Measurements from ENCODE around the gene CROCC2. TPM values are rescaled to one million over a fixed set of nuclear protein-coding genes. Genes with fewer than 3 reads are reported as not detected.

Gene CROCC2
- total and polyA plus RNA-seq, 2 donors (not counting 1 experiment from before 2014, with no cell fraction given), result not detected

DNA sequence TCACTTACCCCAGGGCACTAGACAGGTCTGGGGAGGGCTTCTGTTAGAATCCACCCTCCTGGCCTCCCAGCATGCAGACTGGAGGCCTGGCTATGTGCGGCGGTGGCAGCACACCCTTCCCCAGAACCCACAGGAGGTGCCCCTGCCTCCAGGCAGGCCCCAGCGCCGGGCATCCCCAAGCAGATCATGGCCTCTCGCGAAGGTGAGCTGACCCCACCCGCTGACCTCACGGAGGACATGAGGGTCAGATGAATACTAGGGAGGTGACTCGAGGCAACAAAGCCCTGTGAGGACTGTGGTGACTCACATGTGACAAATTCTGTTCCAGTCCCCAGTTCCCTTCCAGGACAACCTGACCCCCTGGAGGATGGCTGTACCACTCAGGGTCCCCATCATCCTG, 12.1 kb upstream of the CROCC2 start:
- Histone ChIP-seq H3K4me3 (ENCODE audit: control extremely low read depth in 1 of 5, extremely low read depth in 1 of 5, insufficient read depth in 1 of 5, low read depth in 2 of 5, low read length in 4 of 5) (no peak overlapping the region), H3K36me3 (replicated peaks in 1 of 2; ENCODE audit: control extremely low read depth in 1 of 2, control insufficient read depth in 1 of 2, extremely low read depth in 1 of 2, insufficient read depth in 2 of 2, low read length in 1 of 2) (no peaks in the 10 kb centered on the region), H3K9ac (ENCODE audit: low read length) (no peak overlapping the region), H3K9me3 (ENCODE audit: control extremely low read depth in 1 of 3, control insufficient read depth in 2 of 3, insufficient read depth in 1 of 3, low read length in 2 of 3) (no peaks in the 10 kb centered on the region), H2AFZ (ENCODE audit: insufficient read depth, low read depth, low read length, poor library complexity, severe bottlenecking) (no peak overlapping the region), H3K79me2 (ENCODE audit: control insufficient read depth, insufficient read depth, low read length) (no peaks in the 10 kb centered on the region), H3K27me3 (replicated peaks in 1 of 4; ENCODE audit: control extremely low read depth in 1 of 4, control insufficient read depth in 3 of 4, insufficient read depth in 4 of 4, low read length in 3 of 4) (no peaks in the 10 kb centered on the region), H3K4me1 (ENCODE audit: control insufficient read depth in 2 of 2, insufficient read depth in 2 of 2, low read length in 2 of 2) (peaks cover 0 to 8% of the 10 kb centered on the region in 2 donors), H3K27ac (ENCODE audit: low read length in 2 of 2) (no peak overlapping the region), H3K4me2 (replicated peaks; ENCODE audit: low read depth, low read length, poor library complexity, severe bottlenecking) (no peak overlapping the region), H4K20me1 (ENCODE audit: control insufficient read depth, insufficient read depth, low read length, poor library complexity, severe bottlenecking) (no peaks in the 10 kb centered on the region)
- Mint-ChIP-seq H3K27me3 (peaks cover 3% of the 10 kb centered on the region), H3K4me1 (no peaks in the 10 kb centered on the region), H3K4me3 (no peak overlapping the region), H3K27ac (no peak overlapping the region), H3K9me3 (ENCODE audit: insufficient read depth) (no peaks in the 10 kb centered on the region)
- no peak for TF ChIP-seq EZH2 (IDR thresholded peaks at IDR 0.05; ENCODE audit: borderline replicate concordance, insufficient read depth, low read depth, low read length, poor library complexity, severe bottlenecking)
- TF ChIP-seq, protein P1, sequence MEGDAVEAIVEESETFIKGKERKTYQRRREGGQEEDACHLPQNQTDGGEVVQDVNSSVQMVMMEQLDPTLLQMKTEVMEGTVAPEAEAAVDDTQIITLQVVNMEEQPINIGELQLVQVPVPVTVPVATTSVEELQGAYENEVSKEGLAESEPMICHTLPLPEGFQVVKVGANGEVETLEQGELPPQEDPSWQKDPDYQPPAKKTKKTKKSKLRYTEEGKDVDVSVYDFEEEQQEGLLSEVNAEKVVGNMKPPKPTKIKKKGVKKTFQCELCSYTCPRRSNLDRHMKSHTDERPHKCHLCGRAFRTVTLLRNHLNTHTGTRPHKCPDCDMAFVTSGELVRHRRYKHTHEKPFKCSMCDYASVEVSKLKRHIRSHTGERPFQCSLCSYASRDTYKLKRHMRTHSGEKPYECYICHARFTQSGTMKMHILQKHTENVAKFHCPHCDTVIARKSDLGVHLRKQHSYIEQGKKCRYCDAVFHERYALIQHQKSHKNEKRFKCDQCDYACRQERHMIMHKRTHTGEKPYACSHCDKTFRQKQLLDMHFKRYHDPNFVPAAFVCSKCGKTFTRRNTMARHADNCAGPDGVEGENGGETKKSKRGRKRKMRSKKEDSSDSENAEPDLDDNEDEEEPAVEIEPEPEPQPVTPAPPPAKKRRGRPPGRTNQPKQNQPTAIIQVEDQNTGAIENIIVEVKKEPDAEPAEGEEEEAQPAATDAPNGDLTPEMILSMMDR (IDR thresholded peaks at IDR 0.05), result no peak
- ChIA-PET POLR2A (no interaction called here), CTCF (no interaction called here)
- intact Hi-C loops (cut with micrococcal nuclease), result no loop called here
- WGBS (ENCODE audit: insufficient coverage), result 94% methylated on average over 7 of the region's 9 CpGs
- no peak for DNase-seq
- no peak for ATAC-seq (ENCODE audit: low read depth)

DNA sequence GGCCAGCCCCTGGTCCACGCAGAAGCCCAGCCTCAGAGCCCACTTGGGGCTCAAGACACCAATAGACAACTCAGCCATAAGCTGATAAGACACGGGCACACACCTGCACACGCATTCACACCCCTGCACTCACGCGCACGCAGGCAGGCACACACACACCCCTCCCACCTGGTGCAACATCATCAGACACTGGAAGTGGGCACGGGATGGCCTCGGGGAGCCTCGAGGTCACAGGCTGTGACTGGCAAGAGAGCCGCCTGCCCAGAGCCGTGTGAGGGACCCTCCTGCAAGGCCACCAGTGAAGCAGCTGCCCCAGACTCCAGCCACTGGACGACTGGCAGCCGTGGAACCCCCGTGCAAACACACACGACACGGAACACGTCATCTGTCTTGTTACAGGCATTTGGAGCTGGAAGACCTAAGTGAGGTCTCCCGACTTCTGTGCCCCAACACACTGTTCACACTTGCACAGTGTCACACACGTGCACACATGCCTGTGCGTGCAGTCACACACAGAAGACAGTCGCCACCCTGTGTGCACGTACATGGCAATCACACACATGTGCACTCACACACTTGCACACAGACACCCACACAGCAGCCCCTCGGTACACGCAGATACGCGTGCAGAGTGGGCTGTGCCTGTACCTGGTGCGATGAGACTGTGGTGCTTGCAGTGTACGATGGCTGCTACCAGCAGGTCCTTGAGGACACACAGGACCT, 11.1 kb upstream of the CROCC2 start:
- Histone ChIP-seq H3K4me2 (replicated peaks; ENCODE audit: low read depth, low read length, poor library complexity, severe bottlenecking) (no peak overlapping the region), H2AFZ (ENCODE audit: insufficient read depth, low read depth, low read length, poor library complexity, severe bottlenecking) (no peak overlapping the region), H3K79me2 (ENCODE audit: control insufficient read depth, insufficient read depth, low read length) (no peaks in the 10 kb centered on the region), H4K20me1 (ENCODE audit: control insufficient read depth, insufficient read depth, low read length, poor library complexity, severe bottlenecking) (no peaks in the 10 kb centered on the region), H3K36me3 (replicated peaks in 1 of 2; ENCODE audit: control extremely low read depth in 1 of 2, control insufficient read depth in 1 of 2, extremely low read depth in 1 of 2, insufficient read depth in 2 of 2, low read length in 1 of 2) (no peaks in the 10 kb centered on the region), H3K9ac (ENCODE audit: low read length) (no peak overlapping the region), H3K27ac (ENCODE audit: low read length in 2 of 2) (no peak overlapping the region), H3K4me1 (ENCODE audit: control insufficient read depth in 2 of 2, insufficient read depth in 2 of 2, low read length in 2 of 2) (peaks cover 0 to 8% of the 10 kb centered on the region in 2 donors), H3K27me3 (replicated peaks in 1 of 4; ENCODE audit: control extremely low read depth in 1 of 4, control insufficient read depth in 3 of 4, insufficient read depth in 4 of 4, low read length in 3 of 4) (no peaks in the 10 kb centered on the region), H3K9me3 (ENCODE audit: control extremely low read depth in 1 of 3, control insufficient read depth in 2 of 3, insufficient read depth in 1 of 3, low read length in 2 of 3) (no peaks in the 10 kb centered on the region), H3K4me3 (ENCODE audit: control extremely low read depth in 1 of 5, extremely low read depth in 1 of 5, insufficient read depth in 1 of 5, low read depth in 2 of 5, low read length in 4 of 5) (no peak overlapping the region)
- WGBS (ENCODE audit: insufficient coverage), result 89% methylated on average over 28 of the region's 28 CpGs
- no peaks in the 10 kb centered on the region for H3K4me1 Mint-ChIP-seq
- DNase-seq (no peak), ATAC-seq (ENCODE audit: low read depth) (no peak)
- intact Hi-C loops (cut with micrococcal nuclease), result no loop called here
- ChIA-PET CTCF (no interaction called here), POLR2A (no interaction called here)
- H3K27me3 Mint-ChIP-seq, result peaks cover 3% of the 10 kb centered on the region
- no peaks in the 10 kb centered on the region for H3K9me3 Mint-ChIP-seq (ENCODE audit: insufficient read depth)
- no peak for TF ChIP-seq EZH2 (IDR thresholded peaks at IDR 0.05; ENCODE audit: borderline replicate concordance, insufficient read depth, low read depth, low read length, poor library complexity, severe bottlenecking)
- TF ChIP-seq, protein P1 (IDR thresholded peaks at IDR 0.05), result no peak
- no peak overlapping the region for H3K4me3 Mint-ChIP-seq
- no peak overlapping the region for H3K27ac Mint-ChIP-seq

All from B cell (primary cell).